HG03025 (cell line): ENCODE results near the gene ABR.
"Not testable (repeated sequence)": the region's sequence is repeated elsewhere in the genome, so short reads cannot be mapped to it uniquely, and the experiment has no call there.

Experiments used
- ATAC-seq: cut with Tn5 transposase; IDR thresholded peaks from one replicate; pipeline ENCODE4 v1.9.1; 2021; ENCODE audit warnings: mild to moderate bottlenecking, moderate library complexity; ENCODE audit not compliant: unreplicated experiment, low FRiP score

Gene ABR

GRCh38 chr17:973053-973452, 206.7 kb downstream of the ABR start:
- ATAC-seq: no peak

GRCh38 chr17:971861-972260, 207.9 kb downstream of the ABR start:
- not testable (repeated sequence) for ATAC-seq

- no peak for ATAC-seq
These were observed 209.4 kb downstream of the ABR start for GRCh38 chr17:970364-970763.

- ATAC-seq: no peak
These were observed 209.9 kb downstream of the ABR start for GRCh38 chr17:969811-970355.

GRCh38 chr17:968812-969730, 210.7 kb downstream of the ABR start:
- no peak for ATAC-seq

GRCh38 chr17:967122-967521, 212.7 kb downstream of the ABR start:
- ATAC-seq: no peak

GRCh38 chr17:965311-965989, 214.3 kb downstream of the ABR start:
- no peak for ATAC-seq

GRCh38 chr17:964876-965275, 214.9 kb downstream of the ABR start:
- ATAC-seq: no peak

GRCh38 chr17:962670-963069, 217.1 kb downstream of the ABR start:
- no peak for ATAC-seq

- ATAC-seq: no peak
These were observed 217.6 kb downstream of the ABR start for GRCh38 chr17:962166-962565.

- ATAC-seq: no peak
These were observed 220.9 kb downstream of the ABR start for GRCh38 chr17:958712-959451.

- ATAC-seq: no peak
These were observed 221.8 kb downstream of the ABR start for GRCh38 chr17:957856-958421.

GRCh38 chr17:956905-957304, 222.9 kb downstream of the ABR start:
- ATAC-seq: no peak

GRCh38 chr17:954431-955164, 225.2 kb downstream of the ABR start:
- no peak for ATAC-seq

GRCh38 chr17:953767-954166, 226.0 kb downstream of the ABR start:
- ATAC-seq: no peak
